Fibroblast of lung (primary cell): ENCODE measurements around the gene KPNA1.

ENCODE experiments used
- CTCF ChIP-seq, 2 donors: IDR thresholded peaks in 1 of 2; conservative IDR thresholded peaks in 1 of 2; 1 replicate in 1 of 2; 2 replicates in 1 of 2; pipeline ENCODE4 v1.5.1; 2011 to 2012; ENCODE audit warnings: low read length in 2 of 2, control low read depth in 1 of 2, inconsistent platforms in 1 of 2, low read depth in 1 of 2, mild to moderate bottlenecking in 1 of 2
- EZH2 ChIP-seq: IDR thresholded peaks from 2 replicates; pipeline ENCODE4 v1.5.1; 2012; ENCODE audit warnings: low read length, control low read depth, mild to moderate bottlenecking; ENCODE audit errors: missing control alignments

GRCh38 chr3:122409446-122409845 lies 105.3 kb downstream of the KPNA1 start:
- no peak for TF ChIP-seq CTCF (conservative IDR thresholded peaks at IDR 0.05 in 1 of 2, IDR thresholded peaks at IDR 0.05 in 1 of 2; ENCODE audit: low read depth in 1 of 2, low read length in 2 of 2)
- TF ChIP-seq EZH2 = no peak
